ENCODE measurements around the gene UNC119.

DNA sequence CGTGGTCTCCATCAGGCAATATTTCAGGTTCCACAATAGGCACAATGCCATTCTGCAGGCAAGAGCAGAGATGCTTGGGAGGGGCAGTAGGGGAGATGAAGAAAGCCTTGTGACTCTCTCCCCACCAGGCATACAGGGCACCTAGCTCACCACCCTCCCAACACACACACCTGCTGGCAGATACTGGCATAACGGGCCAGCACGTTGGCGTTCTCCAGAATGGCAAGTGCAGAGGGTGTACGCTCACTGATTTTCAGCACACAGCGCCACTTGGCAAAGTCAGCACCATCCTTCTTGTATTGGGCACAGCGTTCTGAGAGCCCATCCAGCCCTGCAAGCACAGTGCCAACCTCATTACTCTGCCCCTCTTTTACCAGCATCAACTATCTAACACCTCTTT, 22.1 kb upstream of the UNC119 start:
- TF ChIP-seq, protein P1, sequence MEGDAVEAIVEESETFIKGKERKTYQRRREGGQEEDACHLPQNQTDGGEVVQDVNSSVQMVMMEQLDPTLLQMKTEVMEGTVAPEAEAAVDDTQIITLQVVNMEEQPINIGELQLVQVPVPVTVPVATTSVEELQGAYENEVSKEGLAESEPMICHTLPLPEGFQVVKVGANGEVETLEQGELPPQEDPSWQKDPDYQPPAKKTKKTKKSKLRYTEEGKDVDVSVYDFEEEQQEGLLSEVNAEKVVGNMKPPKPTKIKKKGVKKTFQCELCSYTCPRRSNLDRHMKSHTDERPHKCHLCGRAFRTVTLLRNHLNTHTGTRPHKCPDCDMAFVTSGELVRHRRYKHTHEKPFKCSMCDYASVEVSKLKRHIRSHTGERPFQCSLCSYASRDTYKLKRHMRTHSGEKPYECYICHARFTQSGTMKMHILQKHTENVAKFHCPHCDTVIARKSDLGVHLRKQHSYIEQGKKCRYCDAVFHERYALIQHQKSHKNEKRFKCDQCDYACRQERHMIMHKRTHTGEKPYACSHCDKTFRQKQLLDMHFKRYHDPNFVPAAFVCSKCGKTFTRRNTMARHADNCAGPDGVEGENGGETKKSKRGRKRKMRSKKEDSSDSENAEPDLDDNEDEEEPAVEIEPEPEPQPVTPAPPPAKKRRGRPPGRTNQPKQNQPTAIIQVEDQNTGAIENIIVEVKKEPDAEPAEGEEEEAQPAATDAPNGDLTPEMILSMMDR (IDR thresholded peaks at IDR 0.05), result no peak
- TF ChIP-seq EP300 (IDR thresholded peaks at IDR 0.05), result no peak
- TF ChIP-seq POLR2AphosphoS5 (IDR thresholded peaks at IDR 0.05), result no peak

Data from stomach (tissue), 4 donors.